Fibroblast of lung (primary cell): ENCODE measurements around the gene MUC2.

Experiments
- CTCF ChIP-seq, 2 donors: IDR thresholded peaks in 1 of 2; conservative IDR thresholded peaks in 1 of 2; 1 replicate in 1 of 2; 2 replicates in 1 of 2; pipeline ENCODE4 v1.5.1; 2011 to 2012; ENCODE audit warnings: low read length in 2 of 2, control low read depth in 1 of 2, inconsistent platforms in 1 of 2, low read depth in 1 of 2, mild to moderate bottlenecking in 1 of 2
- EZH2 ChIP-seq: IDR thresholded peaks from 2 replicates; pipeline ENCODE4 v1.5.1; 2012; ENCODE audit warnings: low read length, control low read depth, mild to moderate bottlenecking; ENCODE audit errors: missing control alignments

- TF ChIP-seq CTCF (conservative IDR thresholded peaks at IDR 0.05 in 1 of 2, IDR thresholded peaks at IDR 0.05 in 1 of 2; ENCODE audit: low read depth in 1 of 2, low read length in 2 of 2), result no peak
- no peak for TF ChIP-seq EZH2
These were observed 38.3 kb upstream of the MUC2 start, which contains the start of gene MUC6 for GRCh38 chr11:1036303-1036923.
